HCEC 1CT (cell line): Measurements from ENCODE around the gene MAP3K13.

Experiments
- DNase-seq: peaks from one replicate; pipeline ENCODE4 v3.0.0-alpha.2; 2017

Gene MAP3K13

DNA sequence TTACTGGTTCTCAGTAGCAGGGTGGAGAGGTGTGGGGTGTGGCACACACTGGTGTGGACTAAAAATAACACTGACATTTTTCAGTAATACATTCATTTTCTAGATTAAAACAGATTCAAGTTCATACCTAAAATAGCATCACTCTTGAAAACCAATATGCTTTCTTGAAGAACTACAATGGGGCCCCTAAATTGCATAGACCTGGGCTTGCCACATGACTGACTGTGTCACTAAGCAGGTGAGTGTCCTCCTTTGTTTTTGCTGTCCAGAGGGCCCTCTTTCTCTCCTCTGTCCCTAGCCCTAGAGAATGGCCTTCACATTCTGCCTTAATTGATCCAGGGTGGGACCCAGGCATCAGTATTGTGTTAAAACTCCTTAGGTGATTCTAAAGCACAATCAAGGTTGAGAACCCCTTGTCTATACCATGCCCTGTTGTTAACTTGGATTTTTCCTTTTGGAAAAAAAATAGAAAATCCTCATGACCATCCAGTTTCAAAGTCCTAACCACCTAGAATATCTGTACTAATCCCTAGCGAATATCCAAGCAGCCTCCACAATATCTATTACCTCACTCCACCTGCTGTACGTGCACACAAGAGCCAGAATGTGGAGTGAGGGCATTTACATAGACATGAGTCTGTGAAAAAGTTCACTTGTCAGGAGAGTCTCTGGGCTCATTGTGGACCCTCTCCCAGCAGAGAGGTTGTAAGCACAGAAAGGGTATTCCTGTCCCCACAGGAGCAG lies 154.6 kb downstream of the MAP3K13 start:
- DNase-seq = no peak

DNA sequence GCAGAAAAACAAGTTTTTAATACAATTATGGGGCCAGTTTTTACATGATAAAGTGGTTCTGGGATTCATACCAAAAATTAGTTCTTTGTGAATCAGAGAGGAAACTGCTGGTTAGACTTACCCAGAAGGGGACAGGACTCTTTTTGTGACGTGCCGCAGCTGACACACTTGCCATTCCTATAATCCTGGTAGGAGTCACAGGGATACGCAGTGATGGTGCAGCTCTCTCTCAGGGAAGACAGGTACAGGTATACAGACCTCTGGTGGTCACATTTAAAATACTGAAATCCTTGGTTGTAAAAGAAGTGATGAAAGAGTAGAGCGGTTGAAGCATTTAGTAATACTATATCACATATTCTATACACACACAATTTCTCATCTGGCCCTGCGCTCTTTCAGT lies 156.1 kb downstream of the MAP3K13 start:
- no peak for DNase-seq

DNA sequence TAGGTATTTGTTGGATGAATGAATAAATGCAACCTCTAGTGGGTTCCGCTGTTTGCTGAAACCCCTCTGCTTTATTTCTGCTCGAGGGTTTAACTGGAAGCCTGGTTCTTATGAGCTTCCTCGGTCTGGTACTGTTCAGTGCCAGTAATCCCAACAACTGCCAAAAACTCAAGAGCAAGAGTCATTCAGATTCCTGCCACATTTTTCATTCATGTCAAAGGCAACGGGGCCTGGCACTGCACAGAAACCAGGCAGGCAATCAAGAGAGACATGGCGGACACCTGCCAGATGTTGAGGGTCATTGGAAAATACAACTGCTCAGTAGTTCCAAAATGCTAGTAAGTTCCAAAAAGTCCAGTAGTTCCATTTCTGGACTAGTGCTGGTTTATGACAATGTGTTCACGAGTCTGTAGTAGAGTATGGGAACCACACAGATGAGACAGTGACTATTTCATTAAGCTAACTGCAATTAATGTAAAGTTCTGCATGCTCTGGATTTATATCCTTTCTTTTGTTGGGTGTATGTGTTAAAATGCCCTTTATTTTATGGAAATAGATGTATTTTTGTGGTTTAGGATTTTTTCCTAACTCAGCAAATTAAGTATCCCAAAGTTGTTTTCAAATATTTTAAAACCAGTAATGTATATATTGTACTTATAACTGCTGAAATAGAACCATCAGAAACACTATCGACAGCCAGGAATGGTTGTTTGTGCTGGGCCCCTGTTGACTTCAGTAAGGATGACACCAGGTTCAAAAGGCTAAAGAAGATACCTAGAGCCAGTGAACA lies 158.6 kb downstream of the MAP3K13 start:
- no peak for DNase-seq

DNA sequence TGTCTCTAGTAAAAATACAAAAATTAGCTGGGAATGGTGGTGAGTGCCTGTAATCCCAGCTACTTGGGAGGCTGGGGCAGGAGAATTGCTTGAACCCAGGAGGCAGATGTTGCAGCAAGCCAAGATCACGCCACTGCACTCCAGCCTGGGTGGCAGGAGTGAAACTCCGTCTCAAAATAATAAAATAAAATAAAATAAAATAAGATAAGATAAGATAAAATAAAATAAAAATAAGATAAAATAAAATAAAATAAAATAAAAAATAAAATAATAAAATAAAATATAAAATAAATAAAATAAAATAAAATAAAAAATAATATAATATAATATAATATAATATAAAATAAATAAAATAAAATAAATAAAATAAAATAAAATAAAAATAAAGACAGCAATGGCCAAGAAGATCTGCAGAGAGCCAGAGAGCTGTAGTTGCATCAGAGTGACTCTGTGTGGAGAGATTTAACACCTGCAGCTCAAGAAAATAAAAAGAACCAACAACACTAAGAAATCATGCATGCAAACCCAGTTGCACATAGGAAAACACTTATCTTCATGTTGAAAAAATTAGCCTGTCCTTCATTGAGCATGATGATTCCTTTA lies 163.5 kb downstream of the MAP3K13 start:
- no peak for DNase-seq

DNA sequence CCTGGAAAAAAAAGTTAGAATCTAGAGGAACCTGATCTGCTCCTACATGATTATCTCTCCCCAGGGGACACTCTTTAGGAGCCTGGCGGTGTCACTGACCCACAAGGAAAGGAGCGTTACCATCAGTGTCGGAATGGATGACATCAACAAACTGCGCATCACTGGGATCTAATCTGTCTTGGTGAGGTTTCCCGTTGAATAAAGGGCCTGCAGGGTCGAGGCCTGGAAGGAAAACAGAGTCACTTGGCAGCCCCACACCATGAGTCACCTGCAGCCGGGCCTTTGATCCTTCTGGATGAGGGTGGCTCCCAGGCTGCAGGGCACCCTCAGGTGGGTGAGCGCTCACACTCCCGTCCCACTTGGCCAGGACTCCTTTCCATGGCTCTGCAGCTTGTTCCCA lies 164.4 kb downstream of the MAP3K13 start:
- DNase-seq = no peak

DNA sequence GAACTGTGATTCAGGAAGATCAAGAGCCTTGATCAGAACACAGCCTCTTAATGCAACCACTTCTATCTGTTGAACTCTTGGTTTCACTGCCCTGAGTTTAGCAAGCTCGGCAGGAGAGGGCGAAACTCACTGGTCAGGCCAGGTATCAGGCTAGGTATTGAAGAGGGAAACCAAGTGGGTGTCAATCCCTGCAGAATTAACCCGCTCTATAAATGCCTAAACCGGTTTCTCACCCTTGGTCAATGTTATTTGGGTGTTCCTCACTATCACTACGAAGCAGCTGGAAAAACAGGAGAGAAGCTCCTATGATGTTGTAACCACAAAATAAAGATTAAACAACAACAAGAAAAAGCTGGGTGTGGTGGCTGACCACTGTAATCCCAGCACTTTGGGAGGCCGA lies 165.6 kb downstream of the MAP3K13 start:
- no peak for DNase-seq

DNA sequence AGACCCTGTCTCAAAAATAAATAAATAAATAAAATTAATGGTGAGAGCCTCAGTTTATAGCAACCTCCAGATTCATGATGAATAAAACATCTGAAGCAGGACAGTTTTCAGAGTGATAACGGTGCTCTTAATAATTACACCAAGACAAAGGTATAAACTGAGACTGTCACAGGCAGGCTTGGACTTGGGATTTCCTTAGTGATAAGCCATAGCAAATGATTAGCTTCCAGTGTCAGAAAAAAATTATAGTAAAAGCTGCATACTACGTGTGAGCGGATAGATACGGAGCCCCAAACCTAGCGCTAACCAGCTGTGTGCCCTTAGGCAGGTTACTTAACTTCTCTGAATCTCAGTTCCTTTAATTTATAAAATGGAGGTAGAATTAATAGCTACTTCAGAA lies 167.9 kb downstream of the MAP3K13 start:
- no peak for DNase-seq

DNA sequence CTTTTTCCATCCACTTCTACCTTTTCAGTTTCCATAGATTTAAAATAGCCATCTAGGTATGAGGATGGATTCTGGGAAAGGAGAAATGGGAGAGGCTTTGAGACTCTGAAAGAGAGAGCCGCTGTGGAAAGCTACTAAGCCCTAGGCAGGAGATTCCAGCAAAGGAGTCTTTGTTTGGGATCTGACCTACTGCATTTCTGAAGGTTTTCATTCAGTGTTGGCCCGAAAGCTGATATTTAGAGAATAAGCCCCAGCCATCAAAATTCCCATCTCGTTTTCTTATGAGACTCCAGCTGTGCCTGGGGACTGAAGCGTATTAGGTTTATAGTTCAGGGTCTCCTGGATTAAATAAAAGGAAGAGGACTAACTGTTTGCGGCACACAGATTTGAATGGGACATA lies 170.0 kb downstream of the MAP3K13 start:
- no peak for DNase-seq

DNA sequence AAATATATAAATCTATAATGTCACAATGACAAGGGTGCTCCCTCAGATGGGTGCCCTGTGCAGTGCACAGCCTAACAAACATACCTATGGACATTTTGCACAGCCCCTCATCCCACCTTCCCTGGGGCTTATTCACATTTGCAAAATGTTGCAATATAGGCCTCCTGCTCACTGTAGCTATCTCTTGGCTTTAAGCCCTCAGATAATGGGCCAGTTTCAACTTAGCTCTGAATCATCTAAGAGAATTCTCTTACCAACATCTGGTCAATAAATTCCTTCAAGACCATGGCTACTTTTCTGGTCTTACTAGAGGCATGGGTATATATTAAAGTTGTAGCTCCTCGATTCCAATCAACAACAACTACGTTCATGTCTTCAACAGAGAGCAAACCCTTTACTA lies 171.6 kb downstream of the MAP3K13 start:
- DNase-seq = no peak

DNA sequence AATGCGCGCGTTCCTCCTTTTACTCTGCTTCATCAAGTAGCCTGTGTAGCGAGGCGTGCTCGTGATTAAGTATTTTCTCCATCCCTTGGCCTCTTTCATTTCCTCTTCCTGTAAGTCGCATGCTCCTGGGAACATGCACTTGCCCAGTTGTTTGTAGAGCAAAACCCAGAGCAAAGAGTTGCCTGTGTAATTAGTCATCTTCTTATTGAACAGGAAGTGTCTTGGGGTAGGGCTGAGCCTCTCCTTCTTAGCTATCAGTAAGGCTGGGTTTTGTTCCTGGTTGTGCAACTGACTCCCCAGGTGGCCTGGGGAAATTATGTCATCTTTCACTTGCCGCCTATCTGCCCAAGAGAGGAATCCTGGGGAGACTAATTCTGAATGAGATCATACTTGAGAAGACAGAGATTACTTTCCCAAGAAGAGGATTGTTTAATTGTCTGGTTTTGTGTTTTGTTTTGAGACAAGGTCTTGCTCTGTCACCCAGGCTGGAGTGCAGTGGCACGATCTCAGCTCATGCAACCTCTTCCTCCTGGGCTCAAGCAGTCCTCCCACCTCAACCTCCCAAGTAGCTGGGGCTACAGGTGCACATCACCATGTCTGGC lies 174.5 kb downstream of the MAP3K13 start:
- peak; percentile 91 for DNase-seq
